HCT116 (cell line): ENCODE results near the gene RNF215. TPM values are rescaled to one million over a fixed set of nuclear protein-coding genes. Genes with fewer than 3 reads are reported as not detected.

Source experiments
- ATAC-seq: fragments of 200-7000 bp; cut with Tn5 transposase; 2 replicates; pipeline ENCODE4 v1.9.1; 2020; ENCODE audit warnings: mild to moderate bottlenecking, moderate library complexity
- BruUV-seq: library from RNA; stranded (reverse); fragments of 400-500 nt; replicated peaks from 2 replicates; lab custom pipeline; 2021; lab: Mats Ljungman, UMichigan
- CTCF ChIA-PET: fragments of 300-600 bp; sonication (Branson Sonifier 250); formaldehyde crosslinking; loops from one replicate; lab custom pipeline; 2021; ENCODE audit warnings: antibody characterized with exemption; lab: Charles Lee
- POLR2A ChIA-PET: fragments of 300-600, 350-600 bp; sonication (Branson Sonifier 250); formaldehyde crosslinking; loops from one replicate; lab custom pipeline; 2021; ENCODE audit warnings: antibody characterized with exemption; lab: Charles Lee
- RAD21 ChIA-PET, 2 experiments: fragments of 300-600 bp; sonication (Branson Sonifier 250); formaldehyde crosslinking; loops; one replicate each; lab custom pipeline; 2023; ENCODE audit warnings: low total read pairs in 2 of 2; ENCODE audit not compliant: uncharacterized antibody in 2 of 2, unreplicated experiment in 2 of 2, low non-redundant PET in 1 of 2; lab: Charles Lee
- DNase-seq: peaks from one replicate; pipeline ENCODE4 v3.0.0-alpha.2; 2010; ENCODE audit warnings: low read depth, low spot score
- H2AFZ ChIP-seq: fragments of 200-600 bp; shearing (Covaris generic), sonication (generic); 2 replicates; pipeline ENCODE4 v1.6.1; 2017; ENCODE audit warnings: low read depth, mixed run types, mixed read lengths, antibody characterized with exemption, low read length; ENCODE audit not compliant: poor library complexity, severe bottlenecking
- H3K27ac ChIP-seq: 2 replicates; pipeline ENCODE4 v1.5.1; 2012; ENCODE audit warnings: low read depth, low read length
- H3K27me3 ChIP-seq: fragments of 200-600 bp; sonication (generic); 2 replicates; pipeline ENCODE4 v1.6.1; 2016; ENCODE audit warnings: mixed run types, low read length, mixed read lengths; ENCODE audit not compliant: insufficient read depth
- H3K36me3 ChIP-seq, 2 experiments: fragments of 200-500 bp in 1 of 2; fragments of 200-600 bp in 1 of 2; sonication (Bioruptor generic) in 1 of 2; sonication (generic) in 1 of 2; 2 replicates each; pipeline versions ENCODE4 v1.5.1 to v1.6.1; 2014 to 2016; ENCODE audit warnings: low read length in 2 of 2, inconsistent platforms in 1 of 2, mixed read lengths in 1 of 2, mixed run types in 1 of 2; ENCODE audit not compliant: insufficient read depth in 2 of 2, control insufficient read depth in 1 of 2
- H3K4me1 ChIP-seq, 2 experiments: fragments of 200-600 bp in 1 of 2; sonication (generic) in 1 of 2; 2 replicates each; pipeline versions ENCODE4 v1.5.1 to v1.6.1; 2012 to 2017; ENCODE audit warnings: low read length in 2 of 2, inconsistent platforms in 1 of 2, mild to moderate bottlenecking in 1 of 2, mixed read lengths in 1 of 2, mixed run types in 1 of 2, moderate library complexity in 1 of 2; ENCODE audit not compliant: insufficient read depth in 2 of 2, control insufficient read depth in 1 of 2
- H3K4me2 ChIP-seq: fragments of 200-600 bp; sonication (generic); 2 replicates; pipeline ENCODE4 v1.6.1; 2017; ENCODE audit warnings: mixed run types, low read length, mixed read lengths
- H3K4me3 ChIP-seq, 2 experiments: fragments of 200-600 bp in 1 of 2; sonication (generic) in 1 of 2; replicated peaks in 1 of 2; 2 replicates each; pipeline ENCODE4 v1.5.1; 2011 to 2016; ENCODE audit warnings: low read length in 2 of 2, control low read depth in 1 of 2, low read depth in 1 of 2, mild to moderate bottlenecking in 1 of 2, mixed read lengths in 1 of 2, mixed run types in 1 of 2
- H3K79me2 ChIP-seq: fragments of 200-600 bp; sonication (generic); 2 replicates; pipeline ENCODE4 v1.6.1; 2017; ENCODE audit warnings: mild to moderate bottlenecking, mixed run types, low read length, moderate library complexity, mixed read lengths; ENCODE audit not compliant: insufficient read depth
- H3K9ac ChIP-seq: fragments of 200-600 bp; sonication (generic); 2 replicates; pipeline ENCODE4 v1.6.1; 2016; ENCODE audit warnings: low read length, mixed read lengths
- H3K9me2 ChIP-seq: fragments of 200-600 bp; sonication (generic), shearing (Covaris generic); 2 replicates; pipeline ENCODE4 v1.6.1; 2017; ENCODE audit warnings: mixed run types, mild to moderate bottlenecking, moderate library complexity; ENCODE audit not compliant: insufficient read depth
- H3K9me3 ChIP-seq, 2 experiments: fragments of 200-500 bp in 1 of 2; fragments of 200-600 bp in 1 of 2; sonication (Bioruptor generic) in 1 of 2; sonication (generic) in 1 of 2; 2 replicates each; pipeline ENCODE4 v1.6.1; 2014 to 2017; ENCODE audit warnings: low read length in 2 of 2, mixed read lengths in 2 of 2, inconsistent platforms in 1 of 2, low read depth in 1 of 2, mild to moderate bottlenecking in 1 of 2, mixed run types in 1 of 2, moderate library complexity in 1 of 2; ENCODE audit not compliant: control insufficient read depth in 1 of 2, insufficient read depth in 1 of 2
- H4K20me1 ChIP-seq: fragments of 200-600 bp; sonication (generic), shearing (Covaris generic); 2 replicates; pipeline ENCODE4 v1.6.1; 2017; ENCODE audit warnings: mixed run types, mild to moderate bottlenecking, moderate library complexity; ENCODE audit not compliant: insufficient read depth
- ATF3 ChIP-seq: IDR thresholded peaks from 2 replicates; pipeline ENCODE4 v1.6.1; 2012
- CTCF ChIP-seq, 3 experiments: fragments of 200-600 bp in 1 of 3; sonication (generic) in 1 of 3; IDR thresholded peaks in 2 of 3; conservative IDR thresholded peaks in 1 of 3; 2 replicates each; pipeline ENCODE4 v1.5.1; 2012 to 2017; ENCODE audit warnings: low read depth in 2 of 3, low read length in 2 of 3, antibody characterized with exemption in 1 of 3, borderline replicate concordance in 1 of 3, control low read depth in 1 of 3, mild to moderate bottlenecking in 1 of 3, mixed read lengths in 1 of 3, mixed run types in 1 of 3, moderate library complexity in 1 of 3; ENCODE audit not compliant: insufficient read depth in 1 of 3
- ELF1 ChIP-seq: IDR thresholded peaks from 2 replicates; pipeline ENCODE4 v1.6.1; 2012; ENCODE audit warnings: low read depth, borderline replicate concordance
- EZH2phosphoT487 ChIP-seq: fragments of 200-600 bp; IDR thresholded peaks from 2 replicates; pipeline ENCODE4 v1.6.1; 2018; ENCODE audit warnings: antibody characterized with exemption, borderline replicate concordance
- JUND ChIP-seq: IDR thresholded peaks from 2 replicates; pipeline ENCODE4 v1.6.1; 2012
- MAX ChIP-seq: IDR thresholded peaks from 2 replicates; pipeline ENCODE4 v1.6.1; 2012
- POLR2A ChIP-seq: IDR thresholded peaks from 2 replicates; pipeline ENCODE4 v1.7.0; 2011; ENCODE audit warnings: borderline replicate concordance; ENCODE audit not compliant: insufficient read depth, insufficient read length; ENCODE audit errors: extremely low read depth
- REST ChIP-seq: IDR thresholded peaks from 2 replicates; pipeline ENCODE4 v1.6.1; 2012; ENCODE audit warnings: low read depth
- SP1 ChIP-seq: IDR thresholded peaks from 2 replicates; pipeline ENCODE4 v1.6.1; 2012; ENCODE audit warnings: low read depth
- SRF ChIP-seq: IDR thresholded peaks from 2 replicates; pipeline ENCODE4 v1.6.1; 2012; ENCODE audit warnings: low read depth
- YY1 ChIP-seq: IDR thresholded peaks from 2 replicates; pipeline ENCODE4 v1.6.1; 2011; ENCODE audit warnings: low read length, low read depth, moderate library complexity, mild to moderate bottlenecking; ENCODE audit not compliant: insufficient replicate concordance; ENCODE audit errors: extremely low read depth
- ZFX ChIP-seq: fragments of 450-650 bp; IDR thresholded peaks from 2 replicates; pipeline ENCODE4 v1.6.1; 2017
- ZNF274 ChIP-seq: fragments of 200-500 bp; sonication (Bioruptor generic); IDR thresholded peaks from 2 replicates; pipeline ENCODE4 v1.6.1; 2014; ENCODE audit warnings: mild to moderate bottlenecking, low read depth, low read length, inconsistent platforms
- intact Hi-C: fragments of 100-400 bp; cut with micrococcal nuclease; formaldehyde crosslinking; loops from 2 replicates; pipeline ENCODE4 v1.10.0; 2022
- total RNA-seq: library from RNA; stranded (reverse); gene quantifications from one replicate; pipeline ENCODE4 v1.2.1, GENCODE V29; 2021; ENCODE audit not compliant: unreplicated experiment

Gene RNF215
- total RNA-seq, 1 experiment from 2014 or later, result 20.2 TPM

GRCh38 chr22:30429887-30430286 lies 42.7 kb upstream of the RNF215 start:
- H3K4me1 ChIP-seq, result peaks cover 13 to 37% of the 10 kb centered on the region in 2 experiments
- BruUV-seq, result no TSS peak
- ChIA-PET RAD21 (no interaction called here), CTCF (interaction anchor here (0.8 kb wide), 1 partner anchor 142 kb away, joined by 3 read pairs; no protein-coding TSS in a partner anchor), POLR2A (no interaction called here)
- no peak overlapping the region for H3K4me2 ChIP-seq
- no peaks in the 10 kb centered on the region for H3K9me3 ChIP-seq
- no peak overlapping the region for H3K27ac ChIP-seq
- H3K27me3 ChIP-seq, result no peaks in the 10 kb centered on the region
- ATAC-seq (no peak), DNase-seq (no peak)
- H3K79me2 ChIP-seq, result peaks cover 21% of the 10 kb centered on the region; the same call in 1 of the 2 replicates
- H4K20me1 ChIP-seq, result no peaks in the 10 kb centered on the region
- H3K9ac ChIP-seq, result no peak overlapping the region
- no peaks in the 10 kb centered on the region for H3K9me2 ChIP-seq
- no peak overlapping the region for H2AFZ ChIP-seq
- intact Hi-C loops, result loop anchor here (5.0 to 10.0 kb wide), 2 partner anchors 143 to 655 kb away; partner anchors contain the start of genes CASTOR1 and SMTN
- no peak overlapping the region for H3K4me3 ChIP-seq
- H3K36me3 ChIP-seq, result peaks cover 0 to 10% of the 10 kb centered on the region in 2 experiments; a peak in 1 of 4 replicates
- TF ChIP-seq REST (no peak), MAX (no peak), POLR2A (no peak), SP1 (no peak), SRF (no peak), ATF3 (no peak), ELF1 (no peak), ZNF274 (no peak), CTCF (IDR thresholded peaks at IDR 0.05 in 2 of 3, conservative IDR thresholded peaks at IDR 0.05 in 1 of 3; ENCODE audit: borderline replicate concordance in 1 of 3, insufficient read depth in 1 of 3, low read depth in 2 of 3, low read length in 2 of 3) (no peak), EZH2phosphoT487 (no peak), ZFX (no peak), YY1 (no peak), JUND (no peak)
